ENCODE results near the gene LHFPL6. TPM values are rescaled to one million over a fixed set of nuclear protein-coding genes. Genes with fewer than 3 reads are reported as not detected.

LHFPL6 gene
- total RNA-seq, 1 experiment from 2014 or later, result 25.7 TPM

DNA sequence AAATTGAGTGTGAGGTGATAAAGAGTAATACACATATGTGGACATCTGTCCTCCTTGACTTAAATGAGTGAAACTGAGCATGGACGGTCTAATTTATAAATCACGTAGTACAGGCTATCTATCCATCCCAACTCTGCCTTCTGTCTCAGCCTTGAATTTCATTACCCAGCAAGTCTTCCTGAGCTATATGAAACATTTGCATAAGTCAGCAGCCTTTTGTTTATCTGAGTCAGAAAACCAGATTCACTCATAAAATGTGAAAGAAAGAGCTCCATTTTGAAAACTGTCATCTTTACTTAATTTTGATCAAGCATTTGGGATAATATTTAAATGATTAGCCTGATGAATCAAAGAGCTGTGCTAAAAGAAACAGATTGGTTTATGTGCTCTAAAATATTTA is 197.9 kb downstream of the LHFPL6 start:
- CTCF ChIA-PET, result no interaction called here
- BruUV-seq (replicated peaks), result no TSS peak
- Histone ChIP-seq H3K4me3 (ENCODE audit: low read depth in 2 of 2, low read length in 2 of 2) (no peak overlapping the region), H3K36me3 (ENCODE audit: control insufficient read depth, insufficient read depth, low read length) (no peaks in the 10 kb centered on the region), H3K27me3 (ENCODE audit: control insufficient read depth, insufficient read depth, low read length) (no peaks in the 10 kb centered on the region), H3K27ac (ENCODE audit: low read length) (no peak overlapping the region), H3K4me1 (ENCODE audit: control insufficient read depth, insufficient read depth, low read length) (no peaks in the 10 kb centered on the region; the same call in 1 of the 2 replicates), H3K9me3 (ENCODE audit: control insufficient read depth, insufficient read depth, low read depth, low read length) (no peaks in the 10 kb centered on the region)
- DNase-seq (ENCODE audit: low read depth, low spot score) (no peak), ATAC-seq (no peak)
- in situ Hi-C loops (cut with HindIII; ENCODE audit: low pct_unique_long_range_greater_than_20kb, low sequenced_read_pairs), result no loop called here
- POLR2A ChIA-PET, result no interaction called here
- TF ChIP-seq SIN3A (IDR thresholded peaks at IDR 0.05; ENCODE audit: borderline replicate concordance, insufficient read depth, low read depth, low read length) (no peak), REST (IDR thresholded peaks at IDR 0.05; ENCODE audit: insufficient read depth in 1 of 2, low read depth in 2 of 2, low read length in 1 of 2) (no peak), POLR2AphosphoS5 (IDR thresholded peaks at IDR 0.05; ENCODE audit: low read depth, low read length) (no peak), TCF7L2 (IDR thresholded peaks at IDR 0.05; ENCODE audit: low read depth, low read length) (no peak)
- TF ChIP-seq, protein P1, sequence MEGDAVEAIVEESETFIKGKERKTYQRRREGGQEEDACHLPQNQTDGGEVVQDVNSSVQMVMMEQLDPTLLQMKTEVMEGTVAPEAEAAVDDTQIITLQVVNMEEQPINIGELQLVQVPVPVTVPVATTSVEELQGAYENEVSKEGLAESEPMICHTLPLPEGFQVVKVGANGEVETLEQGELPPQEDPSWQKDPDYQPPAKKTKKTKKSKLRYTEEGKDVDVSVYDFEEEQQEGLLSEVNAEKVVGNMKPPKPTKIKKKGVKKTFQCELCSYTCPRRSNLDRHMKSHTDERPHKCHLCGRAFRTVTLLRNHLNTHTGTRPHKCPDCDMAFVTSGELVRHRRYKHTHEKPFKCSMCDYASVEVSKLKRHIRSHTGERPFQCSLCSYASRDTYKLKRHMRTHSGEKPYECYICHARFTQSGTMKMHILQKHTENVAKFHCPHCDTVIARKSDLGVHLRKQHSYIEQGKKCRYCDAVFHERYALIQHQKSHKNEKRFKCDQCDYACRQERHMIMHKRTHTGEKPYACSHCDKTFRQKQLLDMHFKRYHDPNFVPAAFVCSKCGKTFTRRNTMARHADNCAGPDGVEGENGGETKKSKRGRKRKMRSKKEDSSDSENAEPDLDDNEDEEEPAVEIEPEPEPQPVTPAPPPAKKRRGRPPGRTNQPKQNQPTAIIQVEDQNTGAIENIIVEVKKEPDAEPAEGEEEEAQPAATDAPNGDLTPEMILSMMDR (IDR thresholded peaks at IDR 0.05), result no peak
- intact Hi-C loops (cut with micrococcal nuclease; ENCODE audit: unreplicated experiment), result no loop called here

DNA sequence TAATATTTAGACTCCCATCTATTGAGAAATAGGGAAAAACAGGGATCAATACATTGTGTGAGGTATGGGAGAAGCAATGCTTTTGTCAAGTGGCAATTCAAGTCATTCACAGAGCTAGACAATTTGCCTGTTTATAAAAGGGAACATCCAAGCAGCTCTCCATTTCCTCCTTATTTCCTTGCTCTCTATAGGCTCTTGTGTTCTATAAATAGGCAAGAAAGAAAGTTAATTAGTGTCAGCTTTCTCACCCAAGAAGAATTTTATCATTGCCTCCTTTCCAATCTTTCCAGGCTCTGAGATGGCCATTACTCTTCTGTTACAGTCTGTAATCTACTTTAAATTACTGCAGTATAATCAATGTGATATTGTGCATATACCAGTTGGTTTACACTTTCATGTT is 199.9 kb downstream of the LHFPL6 start:
- ChIA-PET POLR2A (no interaction called here), CTCF (no interaction called here)
- Histone ChIP-seq H3K27ac (ENCODE audit: low read length) (no peak overlapping the region), H3K4me3 (ENCODE audit: low read depth in 2 of 2, low read length in 2 of 2) (no peak overlapping the region), H3K36me3 (ENCODE audit: control insufficient read depth, insufficient read depth, low read length) (no peaks in the 10 kb centered on the region), H3K27me3 (ENCODE audit: control insufficient read depth, insufficient read depth, low read length) (no peaks in the 10 kb centered on the region), H3K9me3 (ENCODE audit: control insufficient read depth, insufficient read depth, low read depth, low read length) (no peaks in the 10 kb centered on the region), H3K4me1 (ENCODE audit: control insufficient read depth, insufficient read depth, low read length) (no peaks in the 10 kb centered on the region; the same call in 1 of the 2 replicates)
- TF ChIP-seq SIN3A (IDR thresholded peaks at IDR 0.05; ENCODE audit: borderline replicate concordance, insufficient read depth, low read depth, low read length) (no peak), REST (IDR thresholded peaks at IDR 0.05; ENCODE audit: insufficient read depth in 1 of 2, low read depth in 2 of 2, low read length in 1 of 2) (no peak), POLR2AphosphoS5 (IDR thresholded peaks at IDR 0.05; ENCODE audit: low read depth, low read length) (no peak), TCF7L2 (IDR thresholded peaks at IDR 0.05; ENCODE audit: low read depth, low read length) (no peak)
- TF ChIP-seq, protein P1 (IDR thresholded peaks at IDR 0.05), result no peak
- no TSS peak for BruUV-seq (replicated peaks)
- intact Hi-C loops (cut with micrococcal nuclease; ENCODE audit: unreplicated experiment) (no loop called here), in situ Hi-C loops (cut with HindIII; ENCODE audit: low pct_unique_long_range_greater_than_20kb, low sequenced_read_pairs) (no loop called here)
- ATAC-seq (no peak), DNase-seq (ENCODE audit: low read depth, low spot score) (no peak)

Measured in Panc1 (cell line).